ENCODE data around the gene ENPP6.

The ENPP6 gene

GRCh38 chr4:184197536-184198082, 20.1 kb downstream of the ENPP6 start:
- TF ChIP-seq EZH2phosphoT487 (IDR thresholded peaks at IDR 0.05; ENCODE audit: borderline replicate concordance), result no peak
- TF ChIP-seq, protein P1, sequence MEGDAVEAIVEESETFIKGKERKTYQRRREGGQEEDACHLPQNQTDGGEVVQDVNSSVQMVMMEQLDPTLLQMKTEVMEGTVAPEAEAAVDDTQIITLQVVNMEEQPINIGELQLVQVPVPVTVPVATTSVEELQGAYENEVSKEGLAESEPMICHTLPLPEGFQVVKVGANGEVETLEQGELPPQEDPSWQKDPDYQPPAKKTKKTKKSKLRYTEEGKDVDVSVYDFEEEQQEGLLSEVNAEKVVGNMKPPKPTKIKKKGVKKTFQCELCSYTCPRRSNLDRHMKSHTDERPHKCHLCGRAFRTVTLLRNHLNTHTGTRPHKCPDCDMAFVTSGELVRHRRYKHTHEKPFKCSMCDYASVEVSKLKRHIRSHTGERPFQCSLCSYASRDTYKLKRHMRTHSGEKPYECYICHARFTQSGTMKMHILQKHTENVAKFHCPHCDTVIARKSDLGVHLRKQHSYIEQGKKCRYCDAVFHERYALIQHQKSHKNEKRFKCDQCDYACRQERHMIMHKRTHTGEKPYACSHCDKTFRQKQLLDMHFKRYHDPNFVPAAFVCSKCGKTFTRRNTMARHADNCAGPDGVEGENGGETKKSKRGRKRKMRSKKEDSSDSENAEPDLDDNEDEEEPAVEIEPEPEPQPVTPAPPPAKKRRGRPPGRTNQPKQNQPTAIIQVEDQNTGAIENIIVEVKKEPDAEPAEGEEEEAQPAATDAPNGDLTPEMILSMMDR (conservative IDR thresholded peaks at IDR 0.05; ENCODE audit: low read length), result no peak
- no peak overlapping the region for H2AFZ ChIP-seq (ENCODE audit: low read length)
- no peaks in the 10 kb centered on the region for H3K9me3 ChIP-seq (ENCODE audit: insufficient read depth, low read depth, low read length)
- no peaks in the 10 kb centered on the region for H3K79me2 ChIP-seq (ENCODE audit: insufficient read depth, low read length)
- H3F3A ChIP-seq (ENCODE audit: low read depth), result no peaks in the 10 kb centered on the region
- no peak overlapping the region for H3K4me2 ChIP-seq (ENCODE audit: low read depth, low read length, poor library complexity, severe bottlenecking)
- no peaks in the 10 kb centered on the region for H4K20me1 ChIP-seq (ENCODE audit: insufficient read depth, low read length, poor library complexity, severe bottlenecking)
- H3K4me3 ChIP-seq (ENCODE audit: low read length, poor library complexity, severe bottlenecking), result no peak overlapping the region
- H3K36me3 ChIP-seq (ENCODE audit: insufficient read depth, low read length), result no peaks in the 10 kb centered on the region
- H3K9me2 ChIP-seq (replicated peaks; ENCODE audit: low read depth, low read length), result no peaks in the 10 kb centered on the region
- no peak overlapping the region for H3K9ac ChIP-seq (ENCODE audit: low read depth, low read length, poor library complexity, severe bottlenecking)
- H3K27me3 ChIP-seq (ENCODE audit: insufficient read depth, low read length, poor library complexity, severe bottlenecking), result no peaks in the 10 kb centered on the region
- no peaks in the 10 kb centered on the region for H3K4me1 ChIP-seq (ENCODE audit: insufficient read depth, low read length, poor library complexity, severe bottlenecking)

GRCh38 chr4:184196730-184197385, 20.8 kb downstream of the ENPP6 start:
- Histone ChIP-seq H3K79me2 (ENCODE audit: insufficient read depth, low read length) (no peaks in the 10 kb centered on the region), H3K4me3 (ENCODE audit: low read length, poor library complexity, severe bottlenecking) (no peak overlapping the region), H3K9me3 (ENCODE audit: insufficient read depth, low read depth, low read length) (no peaks in the 10 kb centered on the region), H3K9ac (ENCODE audit: low read depth, low read length, poor library complexity, severe bottlenecking) (no peak overlapping the region), H3K36me3 (ENCODE audit: insufficient read depth, low read length) (no peaks in the 10 kb centered on the region), H3K4me2 (ENCODE audit: low read depth, low read length, poor library complexity, severe bottlenecking) (no peak overlapping the region), H2AFZ (ENCODE audit: low read length) (no peak overlapping the region), H4K20me1 (ENCODE audit: insufficient read depth, low read length, poor library complexity, severe bottlenecking) (no peaks in the 10 kb centered on the region), H3F3A (ENCODE audit: low read depth) (no peaks in the 10 kb centered on the region), H3K9me2 (replicated peaks; ENCODE audit: low read depth, low read length) (no peaks in the 10 kb centered on the region), H3K27me3 (ENCODE audit: insufficient read depth, low read length, poor library complexity, severe bottlenecking) (no peaks in the 10 kb centered on the region), H3K4me1 (ENCODE audit: insufficient read depth, low read length, poor library complexity, severe bottlenecking) (no peaks in the 10 kb centered on the region)
- TF ChIP-seq EZH2phosphoT487 (IDR thresholded peaks at IDR 0.05; ENCODE audit: borderline replicate concordance), result no peak
- TF ChIP-seq, protein P1 (conservative IDR thresholded peaks at IDR 0.05; ENCODE audit: low read length), result no peak

- TF ChIP-seq, protein P1 (conservative IDR thresholded peaks at IDR 0.05; ENCODE audit: low read length), result no peak
- no peak for TF ChIP-seq EZH2phosphoT487 (IDR thresholded peaks at IDR 0.05; ENCODE audit: borderline replicate concordance)
- Histone ChIP-seq H2AFZ (ENCODE audit: low read length) (no peak overlapping the region), H3K9me3 (ENCODE audit: insufficient read depth, low read depth, low read length) (no peaks in the 10 kb centered on the region)
Measured at GRCh38 chr4:184193556-184194525, 23.8 kb downstream of the ENPP6 start.

More at GRCh38 chr4:184193556-184194525, 23.8 kb downstream of the ENPP6 start:
- Histone ChIP-seq H4K20me1 (ENCODE audit: insufficient read depth, low read length, poor library complexity, severe bottlenecking) (no peaks in the 10 kb centered on the region), H3K36me3 (ENCODE audit: insufficient read depth, low read length) (no peaks in the 10 kb centered on the region), H3F3A (ENCODE audit: low read depth) (no peaks in the 10 kb centered on the region), H3K4me2 (ENCODE audit: low read depth, low read length, poor library complexity, severe bottlenecking) (no peak overlapping the region), H3K27me3 (ENCODE audit: insufficient read depth, low read length, poor library complexity, severe bottlenecking) (no peaks in the 10 kb centered on the region), H3K9ac (ENCODE audit: low read depth, low read length, poor library complexity, severe bottlenecking) (no peak overlapping the region), H3K79me2 (ENCODE audit: insufficient read depth, low read length) (no peaks in the 10 kb centered on the region), H3K4me1 (ENCODE audit: insufficient read depth, low read length, poor library complexity, severe bottlenecking) (no peaks in the 10 kb centered on the region), H3K4me3 (ENCODE audit: low read length, poor library complexity, severe bottlenecking) (no peak overlapping the region), H3K9me2 (replicated peaks; ENCODE audit: low read depth, low read length) (no peaks in the 10 kb centered on the region)
